ENCODE measurements around the gene FOXL2. TPM values are rescaled to one million over a fixed set of nuclear protein-coding genes. Genes with fewer than 3 reads are reported as not detected.

The FOXL2 gene
- total RNA-seq, 1 experiment from 2014 or later, result not detected

GRCh38 chr3:138962854-138963560 lies 16.1 kb upstream of the FOXL2 start:
- H2AFZ ChIP-seq, result no peak overlapping the region
- H4K20me1 ChIP-seq (ENCODE audit: insufficient read depth), result no peaks in the 10 kb centered on the region
- no peak overlapping the region for H3K4me3 ChIP-seq
- H3K27me3 ChIP-seq (ENCODE audit: insufficient read depth, low read depth), result 0 out of 2 replicates have a peak, but pooled peaks cover 5% of the 10 kb centered on the region
- BruUV-seq (replicated peaks), result no TSS peak
- H3K79me2 ChIP-seq (ENCODE audit: low read depth), result no peaks in the 10 kb centered on the region
- H3K4me2 ChIP-seq, result no peak overlapping the region
- no peak overlapping the region for H3K27ac ChIP-seq
- intact Hi-C loops (cut with micrococcal nuclease; ENCODE audit: unreplicated experiment), result no loop called here
- DNase-seq, result no peak
- H3F3A ChIP-seq (ENCODE audit: insufficient read depth, low read depth), result no peaks in the 10 kb centered on the region
- ChIA-PET CTCF (no interaction called here), POLR2A (ENCODE audit: unreplicated experiment) (no interaction called here)
- H3K9me2 ChIP-seq (ENCODE audit: insufficient read depth), result no peaks in the 10 kb centered on the region
- H3K4me1 ChIP-seq (replicated peaks; ENCODE audit: insufficient read depth), result no peaks in the 10 kb centered on the region
- H3K9me3 ChIP-seq (ENCODE audit: insufficient read depth, low read depth), result no peaks in the 10 kb centered on the region
- TF ChIP-seq EZH2 (IDR thresholded peaks at IDR 0.05; ENCODE audit: low read depth), result no peak
- TF ChIP-seq, protein P1, sequence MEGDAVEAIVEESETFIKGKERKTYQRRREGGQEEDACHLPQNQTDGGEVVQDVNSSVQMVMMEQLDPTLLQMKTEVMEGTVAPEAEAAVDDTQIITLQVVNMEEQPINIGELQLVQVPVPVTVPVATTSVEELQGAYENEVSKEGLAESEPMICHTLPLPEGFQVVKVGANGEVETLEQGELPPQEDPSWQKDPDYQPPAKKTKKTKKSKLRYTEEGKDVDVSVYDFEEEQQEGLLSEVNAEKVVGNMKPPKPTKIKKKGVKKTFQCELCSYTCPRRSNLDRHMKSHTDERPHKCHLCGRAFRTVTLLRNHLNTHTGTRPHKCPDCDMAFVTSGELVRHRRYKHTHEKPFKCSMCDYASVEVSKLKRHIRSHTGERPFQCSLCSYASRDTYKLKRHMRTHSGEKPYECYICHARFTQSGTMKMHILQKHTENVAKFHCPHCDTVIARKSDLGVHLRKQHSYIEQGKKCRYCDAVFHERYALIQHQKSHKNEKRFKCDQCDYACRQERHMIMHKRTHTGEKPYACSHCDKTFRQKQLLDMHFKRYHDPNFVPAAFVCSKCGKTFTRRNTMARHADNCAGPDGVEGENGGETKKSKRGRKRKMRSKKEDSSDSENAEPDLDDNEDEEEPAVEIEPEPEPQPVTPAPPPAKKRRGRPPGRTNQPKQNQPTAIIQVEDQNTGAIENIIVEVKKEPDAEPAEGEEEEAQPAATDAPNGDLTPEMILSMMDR (conservative IDR thresholded peaks at IDR 0.05), result no peak
- no peaks in the 10 kb centered on the region for H3K36me3 ChIP-seq (ENCODE audit: low read depth)

DNA sequence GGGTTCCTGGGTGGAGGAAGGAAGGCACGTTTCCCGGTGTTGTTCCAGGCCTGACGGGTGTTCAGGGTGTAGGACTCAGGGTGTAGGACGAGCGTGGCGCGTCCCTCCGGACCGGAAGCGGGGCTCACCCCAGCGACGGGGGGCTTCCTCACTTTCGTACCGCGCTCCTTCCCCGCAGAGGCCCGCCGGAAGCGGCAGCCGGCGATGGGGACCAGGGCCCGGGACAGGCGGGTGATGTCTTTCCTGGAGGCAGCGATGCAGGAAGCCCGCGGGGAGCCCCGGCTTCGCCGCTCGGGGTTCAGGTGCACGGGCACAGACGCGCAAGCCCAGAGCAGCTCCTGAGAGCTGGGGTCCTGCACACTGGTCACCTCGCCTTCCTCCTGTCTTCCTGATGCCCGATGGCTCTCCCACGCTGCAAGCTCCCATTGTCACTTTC lies 13.5 kb upstream of the FOXL2 start:
- Histone ChIP-seq H3K79me2 (ENCODE audit: low read depth) (no peaks in the 10 kb centered on the region), H4K20me1 (ENCODE audit: insufficient read depth) (no peaks in the 10 kb centered on the region), H3K36me3 (ENCODE audit: low read depth) (no peaks in the 10 kb centered on the region), H2AFZ (no peak overlapping the region), H3K27ac (no peak overlapping the region), H3K4me3 (no peak overlapping the region), H3K9me3 (ENCODE audit: insufficient read depth, low read depth) (no peaks in the 10 kb centered on the region), H3K4me2 (no peak overlapping the region), H3K9me2 (ENCODE audit: insufficient read depth) (no peaks in the 10 kb centered on the region), H3K27me3 (ENCODE audit: insufficient read depth, low read depth) (no peaks in the 10 kb centered on the region), H3F3A (ENCODE audit: insufficient read depth, low read depth) (no peaks in the 10 kb centered on the region), H3K4me1 (replicated peaks; ENCODE audit: insufficient read depth) (no peaks in the 10 kb centered on the region)
- CTCF ChIA-PET, result no interaction called here
- no peak for TF ChIP-seq EZH2 (IDR thresholded peaks at IDR 0.05; ENCODE audit: low read depth)
- TF ChIP-seq, protein P1 (conservative IDR thresholded peaks at IDR 0.05), result no peak
- POLR2A ChIA-PET (ENCODE audit: unreplicated experiment), result no interaction called here
- intact Hi-C loops (cut with micrococcal nuclease; ENCODE audit: unreplicated experiment), result no loop called here
- no peak for DNase-seq
- no TSS peak for BruUV-seq (replicated peaks)

DNA sequence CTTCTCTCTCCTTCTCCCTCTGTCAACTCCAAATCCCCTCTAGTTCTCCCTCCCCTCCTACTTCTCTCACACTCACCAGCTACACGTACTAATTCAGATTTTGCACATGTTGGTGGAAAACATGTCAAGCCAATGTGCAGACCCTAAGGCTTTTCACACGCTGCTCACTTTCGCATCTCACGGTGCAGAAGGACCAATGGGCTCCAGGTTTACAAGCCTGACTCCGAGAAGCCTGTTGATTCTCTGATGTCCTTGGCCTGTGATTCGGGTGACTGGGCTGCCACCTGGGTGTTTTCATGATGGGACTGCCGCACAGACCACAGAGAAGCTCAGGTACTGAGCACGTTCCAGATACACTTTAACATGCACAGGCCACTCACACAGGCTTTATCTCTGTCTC lies 3.8 kb upstream of the FOXL2 start:
- Histone ChIP-seq H3K79me2 (ENCODE audit: low read depth) (no peaks in the 10 kb centered on the region), H3K9me3 (ENCODE audit: insufficient read depth, low read depth) (no peaks in the 10 kb centered on the region), H3K4me2 (no peak overlapping the region), H3K4me3 (no peak overlapping the region), H3K27me3 (ENCODE audit: insufficient read depth, low read depth) (0 out of 2 replicates have a peak, but pooled peaks cover 6% of the 10 kb centered on the region), H3K4me1 (replicated peaks; ENCODE audit: insufficient read depth) (no peaks in the 10 kb centered on the region), H4K20me1 (ENCODE audit: insufficient read depth) (no peaks in the 10 kb centered on the region), H3K9me2 (ENCODE audit: insufficient read depth) (no peaks in the 10 kb centered on the region), H3K36me3 (ENCODE audit: low read depth) (no peaks in the 10 kb centered on the region), H3K27ac (no peak overlapping the region), H2AFZ (no peak overlapping the region), H3F3A (ENCODE audit: insufficient read depth, low read depth) (no peaks in the 10 kb centered on the region)
- intact Hi-C loops (cut with micrococcal nuclease; ENCODE audit: unreplicated experiment), result no loop called here
- no TSS peak for BruUV-seq (replicated peaks)
- ChIA-PET CTCF (interaction anchor here (0.6 kb wide), 1 partner anchor 378 kb away, joined by 5 read pairs; no protein-coding TSS in a partner anchor), POLR2A (ENCODE audit: unreplicated experiment) (no interaction called here)
- no peak for TF ChIP-seq EZH2 (IDR thresholded peaks at IDR 0.05; ENCODE audit: low read depth)
- TF ChIP-seq, protein P1 (conservative IDR thresholded peaks at IDR 0.05), result no peak
- DNase-seq, result no peak

Measured in PC-9 (cell line).